AG10803 (cell line): ENCODE measurements around the gene PDZD4.

Source experiments
- DNase-seq: peaks from one replicate; pipeline ENCODE4 v3.0.0; 2010; ENCODE audit warnings: low read depth
- H3K4me3 ChIP-seq: 2 replicates; pipeline ENCODE4 v1.5.1; 2011; ENCODE audit warnings: mild to moderate bottlenecking, low read length, control low read depth
- TF ChIP-seq, protein P1 (sequence below): conservative IDR thresholded peaks from 2 replicates; pipeline ENCODE4 v1.5.1; 2011; ENCODE audit warnings: mild to moderate bottlenecking, low read length, control low read depth, inconsistent platforms

The PDZD4 gene, protein sequence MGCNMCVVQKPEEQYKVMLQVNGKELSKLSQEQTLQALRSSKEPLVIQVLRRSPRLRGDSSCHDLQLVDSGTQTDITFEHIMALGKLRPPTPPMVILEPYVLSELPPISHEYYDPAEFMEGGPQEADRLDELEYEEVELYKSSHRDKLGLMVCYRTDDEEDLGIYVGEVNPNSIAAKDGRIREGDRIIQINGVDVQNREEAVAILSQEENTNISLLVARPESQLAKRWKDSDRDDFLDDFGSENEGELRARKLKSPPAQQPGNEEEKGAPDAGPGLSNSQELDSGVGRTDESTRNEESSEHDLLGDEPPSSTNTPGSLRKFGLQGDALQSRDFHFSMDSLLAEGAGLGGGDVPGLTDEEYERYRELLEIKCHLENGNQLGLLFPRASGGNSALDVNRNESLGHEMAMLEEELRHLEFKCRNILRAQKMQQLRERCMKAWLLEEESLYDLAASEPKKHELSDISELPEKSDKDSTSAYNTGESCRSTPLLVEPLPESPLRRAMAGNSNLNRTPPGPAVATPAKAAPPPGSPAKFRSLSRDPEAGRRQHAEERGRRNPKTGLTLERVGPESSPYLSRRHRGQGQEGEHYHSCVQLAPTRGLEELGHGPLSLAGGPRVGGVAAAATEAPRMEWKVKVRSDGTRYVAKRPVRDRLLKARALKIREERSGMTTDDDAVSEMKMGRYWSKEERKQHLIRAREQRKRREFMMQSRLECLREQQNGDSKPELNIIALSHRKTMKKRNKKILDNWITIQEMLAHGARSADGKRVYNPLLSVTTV

DNA sequence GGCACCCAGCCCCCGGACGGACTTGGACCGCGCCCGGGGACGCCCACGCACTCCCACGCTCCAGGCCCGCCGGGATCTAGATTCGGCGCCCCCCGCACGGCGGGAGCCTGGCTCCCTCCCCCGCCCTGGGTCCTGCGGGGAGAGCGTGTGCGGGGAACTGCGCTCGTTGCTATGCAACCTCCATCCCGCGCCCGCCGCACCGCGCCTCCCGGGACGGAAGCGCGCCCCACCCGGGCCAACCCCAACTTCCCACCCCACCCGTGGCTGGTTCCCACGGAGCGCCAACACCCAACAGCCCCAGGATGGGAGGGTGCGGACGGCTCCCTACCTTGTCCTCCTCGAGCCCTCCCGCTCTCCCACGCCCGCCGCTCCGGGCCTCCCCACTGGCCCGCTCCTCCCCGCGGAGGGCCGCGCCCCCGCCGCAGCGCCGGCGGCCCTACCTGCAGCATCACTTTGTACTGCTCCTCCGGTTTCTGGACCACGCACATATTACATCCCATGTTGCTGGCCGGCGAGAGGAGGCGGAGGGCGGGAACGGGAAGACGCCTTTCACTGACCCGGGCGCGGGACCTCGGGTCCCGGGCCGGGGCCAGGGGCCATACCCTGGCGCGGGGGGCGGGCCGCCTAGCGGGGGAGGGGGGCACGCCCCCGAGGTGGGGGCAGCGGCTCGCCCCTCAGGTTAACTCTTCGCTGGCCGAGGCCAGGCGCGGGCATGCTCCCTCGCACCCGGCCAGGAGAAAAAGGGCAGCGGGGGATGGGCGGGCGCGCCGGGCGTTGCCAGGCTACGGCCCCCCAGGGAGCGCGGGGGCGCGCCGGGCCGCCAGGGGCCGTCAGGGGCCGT is at the start of gene PDZD4:
Gene PDZD4, minus strand, starts transcription at position 746 of the 841 bp plus-strand sequence. Its CDS starts 246 bp downstream, at position 500.
- H3K4me3 ChIP-seq = no peak within 1 kb of the TSS
- TF ChIP-seq, protein P1, sequence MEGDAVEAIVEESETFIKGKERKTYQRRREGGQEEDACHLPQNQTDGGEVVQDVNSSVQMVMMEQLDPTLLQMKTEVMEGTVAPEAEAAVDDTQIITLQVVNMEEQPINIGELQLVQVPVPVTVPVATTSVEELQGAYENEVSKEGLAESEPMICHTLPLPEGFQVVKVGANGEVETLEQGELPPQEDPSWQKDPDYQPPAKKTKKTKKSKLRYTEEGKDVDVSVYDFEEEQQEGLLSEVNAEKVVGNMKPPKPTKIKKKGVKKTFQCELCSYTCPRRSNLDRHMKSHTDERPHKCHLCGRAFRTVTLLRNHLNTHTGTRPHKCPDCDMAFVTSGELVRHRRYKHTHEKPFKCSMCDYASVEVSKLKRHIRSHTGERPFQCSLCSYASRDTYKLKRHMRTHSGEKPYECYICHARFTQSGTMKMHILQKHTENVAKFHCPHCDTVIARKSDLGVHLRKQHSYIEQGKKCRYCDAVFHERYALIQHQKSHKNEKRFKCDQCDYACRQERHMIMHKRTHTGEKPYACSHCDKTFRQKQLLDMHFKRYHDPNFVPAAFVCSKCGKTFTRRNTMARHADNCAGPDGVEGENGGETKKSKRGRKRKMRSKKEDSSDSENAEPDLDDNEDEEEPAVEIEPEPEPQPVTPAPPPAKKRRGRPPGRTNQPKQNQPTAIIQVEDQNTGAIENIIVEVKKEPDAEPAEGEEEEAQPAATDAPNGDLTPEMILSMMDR = no peak
- DNase-seq = no peak

DNA sequence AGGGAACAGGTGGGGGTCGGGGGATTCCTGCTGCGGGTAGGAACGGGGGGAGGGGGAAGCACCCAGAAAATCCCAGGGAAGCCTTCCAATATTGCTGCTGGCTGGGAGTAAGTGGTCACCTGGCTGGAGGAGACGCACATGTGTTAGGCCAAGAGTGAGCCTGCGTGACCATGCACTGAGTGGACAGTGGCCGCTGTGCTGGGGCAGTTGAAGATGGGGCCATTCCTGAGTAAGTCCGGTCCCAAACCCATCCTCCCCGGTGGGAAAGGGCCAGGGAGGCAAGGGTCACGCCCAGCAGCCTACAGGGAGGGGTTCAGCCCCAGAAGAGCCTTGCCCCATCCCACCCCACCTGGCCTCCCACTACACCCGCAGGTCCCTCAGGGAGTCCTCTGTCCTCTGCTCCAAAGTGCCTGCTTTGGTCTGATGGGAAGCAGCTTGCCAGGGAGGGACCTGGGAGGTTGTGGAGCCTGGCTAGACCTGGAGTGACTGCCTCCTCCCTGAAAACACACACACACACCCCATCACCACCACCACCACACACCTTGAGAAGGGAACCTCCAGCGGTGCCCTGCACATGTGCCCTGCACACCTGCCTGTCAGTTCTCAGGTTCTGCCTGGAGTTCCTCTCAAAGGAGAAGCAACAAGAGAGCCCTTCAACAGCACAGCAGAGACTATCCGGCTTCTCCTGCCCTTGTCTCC is 49.5 kb upstream of the PDZD4 start:
- TF ChIP-seq, protein P1 = no peak
- no peak overlapping the region for H3K4me3 ChIP-seq
- DNase-seq = no peak

DNA sequence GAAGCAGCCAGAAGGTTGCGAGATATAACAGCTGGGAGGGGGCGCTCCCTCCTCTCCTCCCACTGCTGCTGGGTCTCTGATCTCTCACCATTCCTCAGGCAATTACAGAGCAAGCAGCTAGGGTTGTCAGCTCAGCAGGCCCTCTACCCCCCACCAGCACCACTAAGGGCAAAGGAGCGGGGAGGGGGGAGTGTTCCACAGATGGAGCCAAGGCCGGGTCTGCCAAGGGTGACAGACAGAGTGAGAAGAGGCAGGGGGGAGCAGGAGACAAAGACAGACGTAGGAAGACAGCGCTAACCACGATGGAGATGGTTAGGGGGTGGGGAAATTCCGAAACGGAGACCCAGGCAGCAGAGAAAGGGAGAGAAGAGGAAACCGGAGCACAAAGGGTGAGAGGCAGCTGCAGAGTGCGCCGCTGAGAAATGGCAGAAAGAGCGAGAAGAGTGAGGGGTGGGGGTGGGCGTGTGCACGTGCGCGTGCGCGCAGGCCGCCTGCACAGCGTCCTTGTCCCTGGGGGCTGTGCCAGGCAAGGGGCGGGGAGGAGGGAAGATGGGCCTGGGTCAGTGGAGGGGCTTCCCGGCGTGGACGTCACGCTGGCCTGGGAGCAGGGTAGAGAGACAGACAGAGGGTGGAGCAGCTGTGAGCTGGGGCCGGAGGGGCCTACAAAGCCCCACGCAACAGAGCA is 48.8 kb upstream of the PDZD4 start:
- DNase-seq = no peak
- no peak overlapping the region for H3K4me3 ChIP-seq
- TF ChIP-seq, protein P1 = no peak

DNA sequence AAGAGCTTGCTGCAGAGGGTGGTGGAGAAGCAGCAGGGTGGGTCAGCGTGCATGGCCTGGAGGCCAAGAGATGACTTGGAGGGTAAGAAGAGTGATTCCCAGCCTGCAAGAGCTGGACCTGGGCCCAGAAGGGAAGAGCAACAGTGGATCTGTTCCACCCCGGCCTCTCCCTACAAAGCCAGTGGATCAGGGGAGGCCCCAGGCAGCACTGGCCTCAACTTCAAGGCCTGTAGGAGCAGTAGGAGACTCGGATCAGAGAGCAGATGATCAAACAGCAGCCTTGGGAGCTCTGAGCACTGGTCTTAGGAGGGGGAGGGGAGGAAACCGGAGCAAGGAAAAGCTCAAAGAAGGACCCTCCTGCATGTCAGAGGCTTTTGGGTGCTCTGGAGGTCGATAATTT is 48.0 kb upstream of the PDZD4 start:
- TF ChIP-seq, protein P1 = no peak

DNA sequence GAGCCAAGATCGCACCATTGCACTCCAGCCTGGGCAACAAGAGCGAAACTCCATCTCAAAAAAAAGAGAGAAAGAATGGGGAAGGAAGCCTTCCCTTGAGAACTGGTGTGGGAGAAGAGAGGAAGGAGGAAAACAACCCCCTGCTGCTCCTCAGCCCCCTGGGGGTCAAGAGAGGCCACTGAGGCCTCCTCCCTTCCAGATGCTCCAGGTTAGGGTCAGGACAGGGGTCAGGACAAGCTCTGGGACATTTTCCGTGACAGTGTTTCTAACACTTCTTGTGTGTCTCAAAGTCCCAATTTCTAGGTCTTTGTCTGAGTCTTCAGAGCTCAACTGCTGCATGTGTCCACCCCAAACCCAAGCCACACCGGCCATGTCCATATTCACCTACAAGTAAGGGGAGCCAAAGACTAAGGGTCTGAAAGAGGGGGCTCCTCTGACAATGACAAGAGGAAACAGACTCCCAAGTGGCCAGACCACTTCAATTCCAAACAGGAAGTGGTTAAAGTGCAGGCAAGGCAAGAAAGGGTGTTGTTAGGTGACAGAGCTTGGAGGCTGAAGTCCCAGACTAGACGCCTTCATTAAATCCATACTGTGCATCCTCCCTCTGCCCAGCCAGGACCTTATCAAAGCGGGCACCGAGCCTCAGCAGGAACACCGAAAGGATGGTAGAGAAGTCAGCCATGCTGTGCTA is 47.4 kb upstream of the PDZD4 start:
- no peak overlapping the region for H3K4me3 ChIP-seq
- TF ChIP-seq, protein P1 = no peak
- no peak for DNase-seq

More for the DNA sequence above, 48.0 kb upstream of the PDZD4 start:
- no peak overlapping the region for H3K4me3 ChIP-seq
- no peak for DNase-seq
